Large intestine (tissue), 3 donors: Measurements from ENCODE around the gene ZBTB32. TPM values are rescaled to one million over a fixed set of nuclear protein-coding genes. Genes with fewer than 3 reads are reported as not detected.

Source experiments
- DNase-seq, 2 donors: peaks; one replicate each; pipeline versions ENCODE4 v3.0.0 to v3.0.0-alpha.2; 2013
- H3K27ac ChIP-seq: one replicate; pipeline ENCODE4 v1.5.1; 2013; ENCODE audit warnings: low read length
- H3K27me3 ChIP-seq: 2 replicates; pipeline ENCODE4 v1.6.1; 2013; ENCODE audit warnings: low read length; ENCODE audit not compliant: control insufficient read depth, insufficient read depth
- H3K36me3 ChIP-seq: 2 replicates; pipeline ENCODE4 v1.6.1; 2013; ENCODE audit warnings: low read length; ENCODE audit not compliant: control insufficient read depth, insufficient read depth
- H3K4me1 ChIP-seq: one replicate; pipeline ENCODE4 v1.6.1; 2013; ENCODE audit warnings: low read length; ENCODE audit not compliant: control insufficient read depth, insufficient read depth
- H3K4me3 ChIP-seq: one replicate; pipeline ENCODE4 v1.5.1; 2013; ENCODE audit warnings: low read length
- H3K9me3 ChIP-seq: one replicate; pipeline ENCODE4 v1.6.1; 2013; ENCODE audit warnings: mild to moderate bottlenecking, low read depth, low read length, moderate library complexity; ENCODE audit not compliant: control insufficient read depth
- WGBS: methylation state at CpG from one replicate; pipeline ENCODE4 v1.1.5; 2013; ENCODE audit warnings: low lambda C conversion rate; ENCODE audit not compliant: insufficient coverage; 5-methylcytosine and 5-hydroxymethylcytosine counted together
- polyA plus RNA-seq: library from polyadenylated mRNA; unstranded; fragments of 120-200 nt; gene quantifications from one replicate; pipeline ENCODE4 v1.2.1, GENCODE V29; 2013

The ZBTB32 gene
- polyA plus RNA-seq, 1 donor = 0.51 TPM

GRCh38 chr19:35760711-35761349 lies 56.5 kb downstream of the ZBTB32 start:
- Histone ChIP-seq H3K4me1 (peaks cover 19% of the 10 kb centered on the region), H3K27ac (no peak overlapping the region), H3K9me3 (no peaks in the 10 kb centered on the region), H3K36me3 (peaks cover 27% of the 10 kb centered on the region), H3K4me3 (no peak overlapping the region), H3K27me3 (peaks cover 14% of the 10 kb centered on the region)
- WGBS = no CpG with 5 or more reads among the region's 4 CpGs
- DNase-seq = no peak

- Histone ChIP-seq H3K9me3 (no peaks in the 10 kb centered on the region), H3K4me3 (no peak overlapping the region), H3K36me3 (peaks cover 34% of the 10 kb centered on the region), H3K4me1 (no peaks in the 10 kb centered on the region), H3K27me3 (no peaks in the 10 kb centered on the region), H3K27ac (no peak overlapping the region)
- WGBS = 100% methylated on average over 2 of the region's 17 CpGs
- DNase-seq = no peak
Observed at GRCh38 chr19:35764432-35765315, 60.3 kb downstream of the ZBTB32 start.

Other genes starting within 250 kb of the ZBTB32 start
- gene KRTDAP, start 214.1 kb upstream of the ZBTB32 start, polyA plus RNA-seq = 0.40 TPM
- gene DMKN, start 190.9 kb upstream of the ZBTB32 start, polyA plus RNA-seq = 36.0 TPM
- not detected for gene SBSN, start 176.2 kb upstream of the ZBTB32 start, polyA plus RNA-seq
- gene GAPDHS, start 171.1 kb upstream of the ZBTB32 start, polyA plus RNA-seq = not detected
- 89.6 TPM for gene TMEM147, start 158.9 kb upstream of the ZBTB32 start, polyA plus RNA-seq
- not detected for gene ATP4A, start 140.9 kb upstream of the ZBTB32 start, polyA plus RNA-seq
- not detected for gene PMIS2, start 118.4 kb upstream of the ZBTB32 start, polyA plus RNA-seq
- 13.3 TPM for gene HAUS5, start 91.8 kb upstream of the ZBTB32 start, polyA plus RNA-seq
- 56.9 TPM for gene RBM42, start 75.5 kb upstream of the ZBTB32 start, polyA plus RNA-seq
- 1.5 TPM for gene ETV2, start 62.8 kb upstream of the ZBTB32 start, polyA plus RNA-seq
- 356 TPM for gene COX6B1, start 56.2 kb upstream of the ZBTB32 start, polyA plus RNA-seq
- 0.04 TPM for gene UPK1A, start 38.0 kb upstream of the ZBTB32 start, polyA plus RNA-seq
- gene KMT2B, start 13.4 kb downstream of the ZBTB32 start, polyA plus RNA-seq = 33.2 TPM
- gene IGFLR1, start 37.9 kb downstream of the ZBTB32 start, polyA plus RNA-seq = 3.8 TPM
- gene U2AF1L4, start 40.9 kb downstream of the ZBTB32 start, polyA plus RNA-seq = 31.2 TPM
- gene PSENEN, start 41.1 kb downstream of the ZBTB32 start, polyA plus RNA-seq = 63.3 TPM
- gene LIN37, start 44.0 kb downstream of the ZBTB32 start, polyA plus RNA-seq = 11.3 TPM
- 50.2 TPM for gene HSPB6, start 52.5 kb downstream of the ZBTB32 start, polyA plus RNA-seq
- gene PROSER3, start 53.6 kb downstream of the ZBTB32 start, polyA plus RNA-seq = 16.3 TPM
- 22.2 TPM for gene ARHGAP33, start 71.0 kb downstream of the ZBTB32 start, polyA plus RNA-seq
- gene PRODH2, start 108.3 kb downstream of the ZBTB32 start, polyA plus RNA-seq = 1.9 TPM
- gene NPHS1, start 147.9 kb downstream of the ZBTB32 start, polyA plus RNA-seq = 3.2 TPM
- gene KIRREL2, start 152.4 kb downstream of the ZBTB32 start, polyA plus RNA-seq = 1.8 TPM
- gene APLP1, start 164.0 kb downstream of the ZBTB32 start, polyA plus RNA-seq = 32.7 TPM
- gene NFKBID, start 196.0 kb downstream of the ZBTB32 start, polyA plus RNA-seq = 7.7 TPM
- 11.1 TPM for gene HCST, start 198.0 kb downstream of the ZBTB32 start, polyA plus RNA-seq
- gene TYROBP, start 203.7 kb downstream of the ZBTB32 start, polyA plus RNA-seq = 41.8 TPM
- gene LRFN3, start 231.8 kb downstream of the ZBTB32 start, polyA plus RNA-seq = 10.7 TPM